Keratinocyte (primary cell): ENCODE measurements around the gene RC3H2.
A peak's percentile ranks its signal among the peaks of the same experiment; 100 is the strongest.
"Not testable (repeated sequence)": the region's sequence is repeated elsewhere in the genome, so short reads cannot be mapped to it uniquely, and the experiment has no call there.

ENCODE experiments used
- CTCF ChIP-seq, 3 experiments: IDR thresholded peaks in 1 of 3; conservative IDR thresholded peaks in 1 of 3; optimal IDR thresholded peaks in 1 of 3; 2 replicates in 2 of 3; 3 replicates in 1 of 3; pipeline versions ENCODE3 to v1.5.1; 2011; ENCODE audit warnings: low read length in 3 of 3, mild to moderate bottlenecking in 3 of 3, moderate library complexity in 2 of 3, control low read depth in 1 of 3, inconsistent platforms in 1 of 3; ENCODE audit not compliant: insufficient read depth in 2 of 3; ENCODE audit errors: extremely low read depth in 1 of 3
- EZH2 ChIP-seq: IDR thresholded peaks from one replicate; pipeline ENCODE4 v1.6.1; 2012; ENCODE audit warnings: inconsistent platforms, mild to moderate bottlenecking, low read length, moderate library complexity

DNA sequence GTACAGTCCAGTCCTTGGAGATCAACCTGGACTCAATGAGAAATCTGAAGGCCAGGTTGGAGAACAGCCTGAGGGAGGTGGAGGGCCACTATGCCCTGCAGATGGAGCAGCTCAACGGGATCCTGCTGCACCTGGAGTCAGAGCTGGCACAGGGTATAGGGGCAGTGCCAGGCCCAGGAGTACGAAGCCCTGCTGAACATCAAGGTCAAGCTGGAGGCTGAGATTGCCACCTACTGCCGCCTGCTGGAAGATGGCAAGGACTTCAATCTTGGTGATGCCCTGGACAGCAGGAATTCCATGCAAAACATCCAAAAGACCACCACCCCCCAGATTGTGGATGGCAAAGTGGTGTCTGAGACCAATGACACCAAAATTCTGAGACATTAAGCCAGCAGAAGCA is 66.7 kb downstream of the RC3H2 start:
- peak in 1 of 3 experiments; percentile 12 for TF ChIP-seq CTCF (optimal IDR thresholded peaks at IDR 0.05 in 1 of 3, IDR thresholded peaks at IDR 0.05 in 1 of 3, conservative IDR thresholded peaks at IDR 0.05 in 1 of 3; ENCODE audit: extremely low read depth in 1 of 3, insufficient read depth in 2 of 3, low read length in 3 of 3)
- TF ChIP-seq EZH2: not testable (repeated sequence)
